ENCODE measurements around the gene ASRGL1.

The ASRGL1 gene

GRCh38 chr11:62409831-62410230 lies 72.6 kb downstream of the ASRGL1 start:
- no peak for FAIRE-seq
- no peak for DNase-seq (ENCODE audit: extremely low spot score, insufficient read length, low read depth)

- no peak for DNase-seq (ENCODE audit: extremely low spot score, insufficient read length, low read depth)
Observed at GRCh38 chr11:62410972-62411371, 73.7 kb downstream of the ASRGL1 start.

GRCh38 chr11:62411524-62411923 lies 74.3 kb downstream of the ASRGL1 start:
- no peak for FAIRE-seq
- no peak for DNase-seq (ENCODE audit: extremely low spot score, insufficient read length, low read depth)

More at GRCh38 chr11:62410972-62411371, 73.7 kb downstream of the ASRGL1 start:
- no peak for FAIRE-seq

GRCh38 chr11:62413060-62413696 lies 75.9 kb downstream of the ASRGL1 start:
- DNase-seq (ENCODE audit: extremely low spot score, insufficient read length, low read depth) (no peak), FAIRE-seq (no peak)

GRCh38 chr11:62416596-62416995 lies 79.3 kb downstream of the ASRGL1 start:
- DNase-seq (ENCODE audit: extremely low spot score, insufficient read length, low read depth) (no peak), FAIRE-seq (no peak)

GRCh38 chr11:62418136-62418535 lies 80.9 kb downstream of the ASRGL1 start:
- FAIRE-seq = no peak
- DNase-seq (ENCODE audit: extremely low spot score, insufficient read length, low read depth) = no peak

GRCh38 chr11:62418733-62419132 lies 81.5 kb downstream of the ASRGL1 start, which contains the start of gene SCGB1A1:
TSS of gene SCGB1A1 (plus strand) at chr11:62419033. CDS start at chr11:62419096, 63 bp downstream.
- FAIRE-seq = no peak
- DNase-seq (ENCODE audit: extremely low spot score, insufficient read length, low read depth) = no peak

GRCh38 chr11:62419314-62419929 lies 82.2 kb downstream of the ASRGL1 start:
- FAIRE-seq (no peak), DNase-seq (ENCODE audit: extremely low spot score, insufficient read length, low read depth) (no peak)

- no peak for FAIRE-seq
- no peak for DNase-seq (ENCODE audit: extremely low spot score, insufficient read length, low read depth)
Observed at GRCh38 chr11:62419943-62420342, 82.7 kb downstream of the ASRGL1 start.

GRCh38 chr11:62420882-62421281 lies 83.6 kb downstream of the ASRGL1 start:
- DNase-seq (ENCODE audit: extremely low spot score, insufficient read length, low read depth) (no peak), FAIRE-seq (no peak)

- DNase-seq (ENCODE audit: extremely low spot score, insufficient read length, low read depth) (no peak), FAIRE-seq (no peak)
Observed at GRCh38 chr11:62421996-62422395, 84.7 kb downstream of the ASRGL1 start.

GRCh38 chr11:62423012-62423411 lies 85.8 kb downstream of the ASRGL1 start:
- DNase-seq (ENCODE audit: extremely low spot score, insufficient read length, low read depth) (no peak), FAIRE-seq (no peak)

GRCh38 chr11:62427630-62428233 lies 90.5 kb downstream of the ASRGL1 start:
- no peak for FAIRE-seq
- DNase-seq (ENCODE audit: extremely low spot score, insufficient read length, low read depth) = no peak

GRCh38 chr11:62428871-62429560 lies 91.8 kb downstream of the ASRGL1 start:
- DNase-seq (ENCODE audit: extremely low spot score, insufficient read length, low read depth) = no peak
- no peak for FAIRE-seq

GRCh38 chr11:62430425-62430824 lies 93.2 kb downstream of the ASRGL1 start:
- no peak for FAIRE-seq
- DNase-seq (ENCODE audit: extremely low spot score, insufficient read length, low read depth) = no peak

- FAIRE-seq (no peak), DNase-seq (ENCODE audit: extremely low spot score, insufficient read length, low read depth) (no peak)
Observed at GRCh38 chr11:62431171-62431901, 94.1 kb downstream of the ASRGL1 start.

- FAIRE-seq (no peak), DNase-seq (ENCODE audit: extremely low spot score, insufficient read length, low read depth) (no peak)
Observed at GRCh38 chr11:62432695-62433094, 95.4 kb downstream of the ASRGL1 start.

GRCh38 chr11:62433141-62433903 lies 96.1 kb downstream of the ASRGL1 start:
- FAIRE-seq (no peak), DNase-seq (ENCODE audit: extremely low spot score, insufficient read length, low read depth) (no peak)

GRCh38 chr11:62433904-62434276 lies 96.6 kb downstream of the ASRGL1 start:
- DNase-seq (ENCODE audit: extremely low spot score, insufficient read length, low read depth) = no peak
- FAIRE-seq = no peak
